Esophagus squamous epithelium (tissue), 5 donors: ENCODE data around the gene CDC25B. TPM values are rescaled to one million over a fixed set of nuclear protein-coding genes. Genes with fewer than 3 reads are reported as not detected.
A peak's percentile ranks its signal among the peaks of the same experiment; 100 is the strongest.
"Not testable (repeated sequence)": the region's sequence is repeated elsewhere in the genome, so short reads cannot be mapped to it uniquely, and the experiment has no call there.

Experiments
- DNase-seq: peaks from one replicate; lab custom pipeline; 2025; lab: John Stamatoyannopoulos, UW
- H3K27ac ChIP-seq, 4 donors: fragments of 200-600 bp; sonication (generic); one replicate each; pipeline ENCODE4 v1.5.1; 2016 to 2019; ENCODE audit warnings: mild to moderate bottlenecking in 1 of 4
- H3K27me3 ChIP-seq, 4 donors: fragments of 200-600 bp; sonication (generic); 1 replicate in 3 of 4; 2 replicates in 1 of 4; pipeline versions ENCODE4 v1.5.1 to v1.6.0; 2017 to 2021; ENCODE audit warnings: antibody characterized with exemption in 1 of 4
- H3K36me3 ChIP-seq, 3 donors: fragments of 200-600 bp; sonication (generic); one replicate each; pipeline ENCODE4 v1.5.1; 2016 to 2019
- H3K4me1 ChIP-seq, 3 donors: fragments of 200-600 bp; sonication (generic); one replicate each; pipeline ENCODE4 v1.5.1; 2017 to 2019
- H3K4me3 ChIP-seq, 4 donors: fragments of 200-600 bp; sonication (generic); 1 replicate in 3 of 4; 2 replicates in 1 of 4; pipeline ENCODE4 v1.5.1; 2016 to 2019; ENCODE audit warnings: mild to moderate bottlenecking in 2 of 4, moderate library complexity in 1 of 4
- H3K9me3 ChIP-seq, 3 donors: fragments of 200-600 bp; sonication (generic); one replicate each; pipeline ENCODE4 v1.5.1; 2016 to 2019
- CTCF ChIP-seq, 6 experiments: fragments of 450-650 bp in 4 of 6; fragments of 200-600 bp in 2 of 6; sonication (generic) in 2 of 6; IDR thresholded peaks; one replicate each; pipeline ENCODE4 v1.5.1; 2016 to 2019; ENCODE audit warnings: antibody characterized with exemption in 6 of 6, mild to moderate bottlenecking in 4 of 6, moderate library complexity in 4 of 6
- POLR2A ChIP-seq, 4 donors: fragments of 450-650 bp; IDR thresholded peaks; one replicate each; pipeline ENCODE4 v1.6.1; 2017; ENCODE audit warnings: antibody characterized with exemption in 4 of 4, mild to moderate bottlenecking in 4 of 4, moderate library complexity in 3 of 4
- WGBS, 2 donors: methylation state at CpG; one replicate each; pipeline ENCODE4 v1.1.5; 2018; 5-methylcytosine and 5-hydroxymethylcytosine counted together
- intact Hi-C: fragments of 100-400 bp; cut with DNase I; formaldehyde crosslinking; loops from one replicate; pipeline ENCODE4 v1.15.0; 2022
- total RNA-seq, 4 donors: library from RNA; depleted of rRNA; stranded (reverse); fragments of >200 nt; gene quantifications; one replicate each; pipeline ENCODE4 v1.1.0, GENCODE V29; 2016
- donor health status: DM: yes; HTN: yes; CAD: no.

CDC25B gene
- total RNA-seq, 4 donors from 2014 or later = 15.6 to 26.2 (median 18.1) TPM

- TF ChIP-seq POLR2A (IDR thresholded peaks at IDR 0.05) (no peak), CTCF (IDR thresholded peaks at IDR 0.05) (peak; percentile 51 to 94 (median 77))
- intact Hi-C loops = no loop called here
- WGBS, 2 donors = 5 to 8% methylated on average over 10 to 18 of the region's 70 CpGs
- Histone ChIP-seq H3K9me3 (no peaks in the 10 kb centered on the region), H3K27ac (peak within 1 kb of the TSS; percentile 83 to 91 (median 88)), H3K4me1 (peaks cover 37 to 68% (median 43%) of the 10 kb centered on the region in 3 donors), H3K27me3 (no peaks in the 10 kb centered on the region), H3K36me3 (peaks cover 0 to 11% (median 0%) of the 10 kb centered on the region in 3 donors), H3K4me3 (peak within 1 kb of the TSS; percentile 68 to 87 (median 70))
- DNase-seq = peak; percentile 45
These were observed 9.3 kb upstream of the CDC25B start, which contains the start of gene CENPB for GRCh38 chr20:3786665-3787323. TSS of gene CENPB (minus strand) at chr20:3786740. CDS start at chr20:3786483, 257 bp downstream.

DNA sequence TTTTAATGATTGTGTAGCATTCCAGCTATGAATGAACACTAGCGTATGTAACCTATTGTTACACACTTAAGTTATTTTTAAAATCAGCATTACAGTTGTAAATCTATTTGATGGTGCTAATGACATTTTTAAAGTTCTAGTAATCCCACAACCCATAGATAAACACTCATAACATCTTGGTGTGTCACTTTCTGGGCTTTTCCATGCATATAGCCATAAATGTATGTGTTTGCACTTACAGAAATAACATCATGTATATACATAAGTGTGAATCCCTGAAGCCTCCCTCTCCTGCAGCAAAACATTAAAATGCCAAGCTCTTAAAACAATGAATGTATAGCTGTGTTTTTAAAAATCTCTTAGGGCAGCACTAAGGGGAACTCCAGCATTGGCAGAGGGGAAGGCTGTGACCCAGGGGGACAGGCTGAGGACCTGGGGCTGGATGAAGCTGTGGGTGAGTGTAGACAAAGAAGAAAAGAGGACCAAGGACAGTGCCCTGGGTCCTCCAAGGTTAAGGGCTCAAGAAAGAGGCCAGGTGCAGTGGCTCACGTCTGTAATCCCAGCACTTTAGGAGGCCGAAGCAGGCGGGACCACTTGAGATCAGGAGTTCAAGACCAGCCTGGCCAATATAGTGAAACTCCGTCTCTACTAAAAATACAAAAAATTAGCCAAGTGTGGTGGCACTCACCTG, 8.6 kb upstream of the CDC25B start:
- Histone ChIP-seq H3K36me3 (peaks cover 0 to 11% (median 0%) of the 10 kb centered on the region in 3 donors), H3K4me1 (peaks cover 35 to 61% (median 39%) of the 10 kb centered on the region in 3 donors), H3K27ac (peak overlapping the region in 2 of 4 donors; percentile 51 to 91), H3K27me3 (no peaks in the 10 kb centered on the region), H3K9me3 (no peaks in the 10 kb centered on the region), H3K4me3 (peak overlapping the region in 3 of 4 donors; percentile 32 to 87 (median 70))
- no peak for DNase-seq
- TF ChIP-seq POLR2A (IDR thresholded peaks at IDR 0.05) (no peak), CTCF (IDR thresholded peaks at IDR 0.05) (no peak)
- intact Hi-C loops = no loop called here
- 68 to 79% methylated on average over 5 of the region's 5 CpGs for WGBS, 2 donors

DNA sequence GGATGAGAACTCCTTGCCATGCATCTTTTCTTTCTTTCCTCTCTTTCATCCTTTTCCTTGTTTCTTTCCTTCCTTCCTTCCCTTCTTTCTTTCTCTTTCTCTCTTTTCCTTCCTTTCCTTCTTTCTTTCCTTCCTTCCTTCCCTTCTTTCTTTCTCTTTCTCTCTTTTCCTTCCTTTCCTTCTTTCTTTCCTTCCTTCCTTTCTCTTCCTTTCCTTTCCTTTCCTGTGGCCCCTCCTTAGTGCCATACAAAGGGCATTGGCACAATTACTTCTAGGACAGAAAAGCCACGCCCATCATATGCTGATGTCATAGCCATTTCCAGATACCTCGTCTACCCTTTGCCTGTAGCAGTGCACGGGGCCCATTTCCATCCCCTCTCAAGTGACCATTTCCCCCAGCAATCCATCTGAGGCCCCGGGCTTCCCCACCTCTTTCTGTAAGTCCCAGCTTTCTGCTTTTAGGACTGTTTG, 7.4 kb upstream of the CDC25B start:
- no peaks in the 10 kb centered on the region for H3K9me3 ChIP-seq
- peaks cover 0 to 10% (median 0%) of the 10 kb centered on the region in 3 donors for H3K36me3 ChIP-seq
- peak overlapping the region in 1 of 4 donors; percentile 28 for H3K27ac ChIP-seq
- peaks cover 24 to 48% (median 26%) of the 10 kb centered on the region in 3 donors for H3K4me1 ChIP-seq
- no peaks in the 10 kb centered on the region for H3K27me3 ChIP-seq
- DNase-seq = no peak
- WGBS, 2 donors = 39 to 47% methylated on average over 4 of the region's 4 CpGs
- no peak overlapping the region for H3K4me3 ChIP-seq
- TF ChIP-seq CTCF (IDR thresholded peaks at IDR 0.05) = no peak
- no peak for TF ChIP-seq POLR2A (IDR thresholded peaks at IDR 0.05)
- intact Hi-C loops = no loop called here

GRCh38 chr20:3789201-3789600, 6.9 kb upstream of the CDC25B start:
- H3K27me3 ChIP-seq, H3K4me3 ChIP-seq, H3K9me3 ChIP-seq, H3K27ac ChIP-seq, intact Hi-C loops, DNase-seq, H3K36me3 ChIP-seq: not testable (repeated sequence)
- 90 to 95% methylated on average over 4 of the region's 4 CpGs for WGBS, 2 donors
- H3K4me1 ChIP-seq = peaks cover 19 to 44% (median 22%) of the 10 kb centered on the region in 3 donors

- DNase-seq, H3K36me3 ChIP-seq, intact Hi-C loops, H3K4me3 ChIP-seq, H3K27me3 ChIP-seq, H3K9me3 ChIP-seq, H3K27ac ChIP-seq: not testable (repeated sequence)
- H3K4me1 ChIP-seq = peaks cover 27 to 48% (median 34%) of the 10 kb centered on the region in 3 donors
- WGBS, 2 donors = 91% methylated on average over 1 of the region's 3 CpGs; no CpG with 5 or more reads in 1 of the 2 donors
These were observed 1.9 kb upstream of the CDC25B start for GRCh38 chr20:3794168-3794567.
